Mesothelial cell of epicardium (in vitro differentiated cells): ENCODE data around the gene VSIG10L2. TPM values are rescaled to one million over a fixed set of nuclear protein-coding genes. Genes with fewer than 3 reads are reported as not detected.

Source experiments
- DNase-seq, 2 experiments: peaks; one replicate each; pipeline ENCODE4 v3.0.0; 2021; ENCODE audit warnings: low spot score in 2 of 2; ENCODE audit not compliant: unreplicated experiment in 2 of 2
- H3K27ac Mint-ChIP-seq: 2 replicates; pipeline ENCODE4 v1.8.0; 2021; ENCODE audit warnings: mixed read lengths
- H3K27me3 Mint-ChIP-seq: 2 replicates; pipeline ENCODE4 v1.8.0; 2021; ENCODE audit warnings: low read depth, mixed read lengths
- H3K36me3 Mint-ChIP-seq: 2 replicates; pipeline ENCODE4 v1.8.0; 2021; ENCODE audit warnings: mixed read lengths
- H3K4me1 Mint-ChIP-seq: 2 replicates; pipeline ENCODE4 v1.8.0; 2021; ENCODE audit warnings: mixed read lengths
- H3K4me3 Mint-ChIP-seq: 2 replicates; pipeline ENCODE4 v1.8.0; 2021; ENCODE audit warnings: mild to moderate bottlenecking, moderate library complexity, mixed read lengths
- H3K9me3 Mint-ChIP-seq: 2 replicates; pipeline ENCODE4 v1.8.0; 2021; ENCODE audit warnings: mixed read lengths
- total RNA-seq: library from RNA; stranded (reverse); gene quantifications from 3 replicates; pipeline ENCODE4 v1.2.1, GENCODE V29; 2021
- TF ChIP-seq, protein P1 (sequence below): fragments of 200-600 bp; sonication (generic); IDR thresholded peaks from one replicate; pipeline ENCODE4 v1.5.0; 2021; ENCODE audit warnings: antibody characterized with exemption; ENCODE audit not compliant: unreplicated experiment

Gene VSIG10L2
- total RNA-seq, 1 donor from 2014 or later: not detected

DNA sequence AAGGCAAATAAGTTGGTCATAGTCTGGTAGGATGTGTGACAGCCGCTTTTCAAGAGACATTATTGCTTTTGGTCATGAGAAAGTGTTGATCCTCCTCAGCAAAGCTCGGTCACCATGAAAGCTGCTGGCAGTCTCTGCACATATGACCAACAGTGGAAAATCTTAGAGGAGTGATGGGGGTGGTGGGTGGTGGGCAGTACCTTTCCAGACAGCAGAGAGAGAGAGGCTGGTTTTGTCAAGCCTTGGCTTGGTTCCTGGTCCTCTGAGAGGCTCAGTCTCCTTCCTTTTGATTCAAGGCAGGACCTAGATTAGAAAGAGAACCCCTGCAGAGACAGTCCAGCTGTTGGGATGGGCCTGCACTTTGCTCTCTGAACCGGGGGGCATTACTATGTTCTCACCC lies 20.0 kb upstream of the VSIG10L2 start:
- Mint-ChIP-seq H3K27ac (no peak overlapping the region), H3K4me1 (peaks cover 23% of the 10 kb centered on the region), H3K4me3 (no peak overlapping the region), H3K9me3 (no peaks in the 10 kb centered on the region), H3K27me3 (no peaks in the 10 kb centered on the region), H3K36me3 (no peaks in the 10 kb centered on the region)
- TF ChIP-seq, protein P1, sequence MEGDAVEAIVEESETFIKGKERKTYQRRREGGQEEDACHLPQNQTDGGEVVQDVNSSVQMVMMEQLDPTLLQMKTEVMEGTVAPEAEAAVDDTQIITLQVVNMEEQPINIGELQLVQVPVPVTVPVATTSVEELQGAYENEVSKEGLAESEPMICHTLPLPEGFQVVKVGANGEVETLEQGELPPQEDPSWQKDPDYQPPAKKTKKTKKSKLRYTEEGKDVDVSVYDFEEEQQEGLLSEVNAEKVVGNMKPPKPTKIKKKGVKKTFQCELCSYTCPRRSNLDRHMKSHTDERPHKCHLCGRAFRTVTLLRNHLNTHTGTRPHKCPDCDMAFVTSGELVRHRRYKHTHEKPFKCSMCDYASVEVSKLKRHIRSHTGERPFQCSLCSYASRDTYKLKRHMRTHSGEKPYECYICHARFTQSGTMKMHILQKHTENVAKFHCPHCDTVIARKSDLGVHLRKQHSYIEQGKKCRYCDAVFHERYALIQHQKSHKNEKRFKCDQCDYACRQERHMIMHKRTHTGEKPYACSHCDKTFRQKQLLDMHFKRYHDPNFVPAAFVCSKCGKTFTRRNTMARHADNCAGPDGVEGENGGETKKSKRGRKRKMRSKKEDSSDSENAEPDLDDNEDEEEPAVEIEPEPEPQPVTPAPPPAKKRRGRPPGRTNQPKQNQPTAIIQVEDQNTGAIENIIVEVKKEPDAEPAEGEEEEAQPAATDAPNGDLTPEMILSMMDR: no peak
- no peak for DNase-seq

DNA sequence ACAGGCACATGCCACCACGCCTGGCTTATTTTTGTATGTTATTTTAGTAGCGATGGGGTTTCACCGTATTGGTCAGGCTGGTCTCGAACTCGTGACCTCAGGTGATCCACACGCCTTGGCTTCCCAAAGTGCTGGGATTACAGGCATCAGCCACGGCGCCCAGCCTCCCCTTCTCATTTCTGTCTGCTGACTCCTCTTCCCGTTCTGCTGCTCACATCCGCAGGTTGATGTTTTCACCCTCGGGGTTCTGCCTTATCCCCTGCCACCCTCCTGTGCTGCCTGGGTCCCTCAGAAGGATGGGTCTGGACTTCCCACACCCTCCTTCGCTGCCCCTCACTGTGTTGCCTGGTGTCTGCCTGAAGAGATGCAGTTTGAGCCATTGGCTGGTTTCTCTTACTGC lies 19.2 kb upstream of the VSIG10L2 start:
- Mint-ChIP-seq H3K27ac (no peak overlapping the region), H3K9me3 (no peaks in the 10 kb centered on the region), H3K4me1 (peaks cover 30% of the 10 kb centered on the region), H3K36me3 (no peaks in the 10 kb centered on the region), H3K27me3 (no peaks in the 10 kb centered on the region), H3K4me3 (no peak overlapping the region)
- TF ChIP-seq, protein P1: no peak
- no peak for DNase-seq

DNA sequence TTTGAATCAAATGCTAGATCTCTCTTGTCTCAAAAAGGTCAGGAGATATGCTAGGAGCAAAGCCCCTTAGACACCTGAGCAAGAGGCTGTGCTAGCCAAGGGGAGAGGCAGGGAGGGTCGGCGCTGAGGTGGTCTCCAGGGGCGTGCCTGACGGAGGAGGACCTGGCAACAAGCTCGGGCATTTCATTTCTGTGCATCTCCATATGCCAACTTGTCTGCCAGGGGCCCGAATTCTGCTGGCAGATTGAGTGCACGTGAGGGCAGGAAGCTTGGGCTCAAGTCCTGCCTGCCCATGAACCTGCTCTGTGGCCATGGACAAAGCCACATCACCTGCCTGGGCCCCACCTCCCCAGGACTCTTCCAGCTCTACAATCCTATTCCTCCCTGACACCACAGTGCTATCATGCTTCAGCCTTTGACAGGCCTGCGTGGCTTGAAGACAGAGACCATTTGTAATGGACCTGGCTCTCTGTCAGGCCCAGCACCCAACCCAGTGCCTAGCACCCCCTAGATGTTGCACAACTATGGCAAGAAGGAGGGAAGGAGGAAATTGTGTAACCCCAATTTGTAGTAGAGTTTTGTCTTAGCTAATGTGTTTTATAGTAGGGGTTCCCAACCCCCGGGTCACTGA lies 16.3 kb upstream of the VSIG10L2 start:
- Mint-ChIP-seq H3K4me1 (peaks cover 43% of the 10 kb centered on the region), H3K9me3 (no peaks in the 10 kb centered on the region), H3K36me3 (no peaks in the 10 kb centered on the region), H3K4me3 (no peak overlapping the region), H3K27me3 (peaks cover 2% of the 10 kb centered on the region), H3K27ac (no peak overlapping the region)
- DNase-seq: no peak
- TF ChIP-seq, protein P1: no peak

DNA sequence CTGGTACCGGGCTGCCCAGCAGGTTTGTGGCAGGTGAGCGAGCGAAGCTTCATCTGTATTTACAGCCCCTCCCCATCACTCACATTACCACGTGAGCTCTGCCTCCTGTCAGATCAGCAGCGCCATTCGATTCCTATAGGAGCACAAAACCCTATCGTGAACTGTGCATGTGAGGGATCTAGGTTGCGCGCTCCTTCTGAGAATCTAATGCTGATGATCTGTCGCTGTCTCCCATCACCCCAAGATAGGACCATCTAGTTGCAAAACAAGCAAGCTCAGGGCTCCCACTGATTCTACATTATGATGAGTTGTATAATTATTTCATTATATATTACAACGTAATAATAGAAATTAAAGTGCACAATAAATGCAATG lies 15.8 kb upstream of the VSIG10L2 start:
- no peak overlapping the region for H3K27ac Mint-ChIP-seq
- no peaks in the 10 kb centered on the region for H3K36me3 Mint-ChIP-seq
- no peaks in the 10 kb centered on the region for H3K9me3 Mint-ChIP-seq
- TF ChIP-seq, protein P1: no peak
- H3K4me3 Mint-ChIP-seq: no peak overlapping the region
- H3K4me1 Mint-ChIP-seq: peaks cover 45% of the 10 kb centered on the region
- DNase-seq: no peak
- H3K27me3 Mint-ChIP-seq: peaks cover 2% of the 10 kb centered on the region

DNA sequence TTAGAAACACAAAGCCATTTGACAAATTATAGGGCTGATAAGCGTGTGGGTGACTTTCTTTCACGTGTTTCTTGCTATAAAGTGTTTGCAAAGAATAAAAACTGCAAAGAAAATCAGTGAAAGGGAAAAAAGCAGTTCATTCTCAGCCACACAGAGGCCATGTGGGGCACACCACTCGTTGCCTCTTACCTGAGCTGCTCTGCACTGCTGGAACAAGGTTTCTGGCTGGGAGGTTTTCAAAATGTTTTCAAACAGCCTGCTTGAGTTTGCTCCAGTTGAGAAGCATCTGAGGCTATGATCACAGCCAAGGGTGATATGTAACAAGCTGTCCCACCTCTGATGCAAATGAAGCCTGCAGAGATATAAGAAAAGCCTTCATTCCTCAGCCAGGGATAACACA lies 14.7 kb upstream of the VSIG10L2 start:
- DNase-seq: no peak
- Mint-ChIP-seq H3K27me3 (peaks cover 2% of the 10 kb centered on the region), H3K27ac (peak overlapping the region; percentile 73), H3K4me3 (no peak overlapping the region), H3K9me3 (no peaks in the 10 kb centered on the region), H3K4me1 (peaks cover 45% of the 10 kb centered on the region), H3K36me3 (no peaks in the 10 kb centered on the region)
- TF ChIP-seq, protein P1: no peak

DNA sequence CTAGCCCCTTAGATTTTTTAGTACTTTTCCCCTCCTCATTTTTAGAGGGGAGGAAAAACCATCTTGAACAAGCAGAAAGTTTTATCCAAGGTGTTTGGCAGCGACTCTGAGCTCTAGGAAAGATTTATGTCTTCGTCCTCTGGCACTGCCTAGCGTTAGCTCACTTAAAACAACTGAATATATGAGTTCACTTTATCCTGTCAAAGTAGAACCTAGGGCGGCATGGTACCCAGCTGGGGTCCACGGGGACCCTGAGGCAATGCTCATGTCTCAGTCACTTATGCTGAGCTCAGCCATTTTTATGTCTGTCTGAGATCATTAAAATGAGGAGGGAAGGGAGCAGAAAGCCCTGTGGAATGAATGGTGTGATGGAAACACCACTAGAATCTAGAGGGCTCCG lies 14.2 kb upstream of the VSIG10L2 start:
- H3K27ac Mint-ChIP-seq: peak overlapping the region; percentile 67
- no peak overlapping the region for H3K4me3 Mint-ChIP-seq
- no peaks in the 10 kb centered on the region for H3K36me3 Mint-ChIP-seq
- no peak for DNase-seq
- H3K27me3 Mint-ChIP-seq: peaks cover 2% of the 10 kb centered on the region
- TF ChIP-seq, protein P1: no peak
- H3K9me3 Mint-ChIP-seq: no peaks in the 10 kb centered on the region
- peaks cover 45% of the 10 kb centered on the region for H3K4me1 Mint-ChIP-seq
